ENCODE measurements around the gene RNF183. TPM values are rescaled to one million over a fixed set of nuclear protein-coding genes. Genes with fewer than 3 reads are reported as not detected.

RNF183 gene, protein sequence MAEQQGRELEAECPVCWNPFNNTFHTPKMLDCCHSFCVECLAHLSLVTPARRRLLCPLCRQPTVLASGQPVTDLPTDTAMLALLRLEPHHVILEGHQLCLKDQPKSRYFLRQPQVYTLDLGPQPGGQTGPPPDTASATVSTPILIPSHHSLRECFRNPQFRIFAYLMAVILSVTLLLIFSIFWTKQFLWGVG
- not detected for total RNA-seq

DNA sequence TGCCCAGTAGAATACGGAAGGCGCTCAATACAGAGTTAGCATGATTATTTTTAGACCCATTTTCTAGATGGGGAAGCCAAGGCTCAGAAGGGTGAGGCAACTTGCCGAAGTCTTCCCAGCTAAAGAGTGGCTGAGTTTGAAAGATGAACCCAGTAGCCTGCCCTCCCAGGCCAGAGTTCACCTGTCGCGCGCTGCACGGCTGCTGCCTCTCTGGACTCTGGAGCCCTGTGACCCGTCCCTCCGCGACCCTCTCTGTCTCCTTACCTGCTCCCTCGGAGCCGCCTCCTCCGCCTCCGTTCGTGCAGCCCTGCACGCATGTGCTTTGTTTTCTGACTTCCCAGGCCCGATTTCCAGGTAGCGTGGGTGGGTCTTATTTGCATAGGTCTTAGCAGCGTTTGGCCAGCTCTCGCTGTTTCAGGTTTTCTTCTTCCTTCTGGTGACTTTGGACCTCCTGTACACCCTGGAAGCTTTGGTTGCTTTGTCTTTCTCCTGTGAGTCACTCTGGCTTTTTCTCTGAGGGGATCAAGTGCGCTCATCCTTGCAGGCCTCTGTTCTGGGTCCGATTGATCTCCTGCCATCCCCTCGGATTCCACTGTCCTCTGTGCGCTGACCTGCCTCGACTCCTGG is at the start of gene RNF183:
TSS of gene RNF183 (minus strand) at position 585 of the 627 bp plus-strand sequence. CDS start 5,192 bp downstream, outside the sequence.
- Mint-ChIP-seq H3K9me3 (no peaks in the 10 kb centered on the region), H3K4me1 (ENCODE audit: low read depth) (no peaks in the 10 kb centered on the region), H3K27ac (no peak within 1 kb of the TSS), H3K27me3 (ENCODE audit: low read depth) (no peaks in the 10 kb centered on the region), H3K4me3 (no peak within 1 kb of the TSS), H3K36me3 (ENCODE audit: low read depth) (no peaks in the 10 kb centered on the region)
- CTCF ChIA-PET = no interaction called here
- DNase-seq = no peak
- intact Hi-C loops (cut with micrococcal nuclease) = no loop called here

DNA sequence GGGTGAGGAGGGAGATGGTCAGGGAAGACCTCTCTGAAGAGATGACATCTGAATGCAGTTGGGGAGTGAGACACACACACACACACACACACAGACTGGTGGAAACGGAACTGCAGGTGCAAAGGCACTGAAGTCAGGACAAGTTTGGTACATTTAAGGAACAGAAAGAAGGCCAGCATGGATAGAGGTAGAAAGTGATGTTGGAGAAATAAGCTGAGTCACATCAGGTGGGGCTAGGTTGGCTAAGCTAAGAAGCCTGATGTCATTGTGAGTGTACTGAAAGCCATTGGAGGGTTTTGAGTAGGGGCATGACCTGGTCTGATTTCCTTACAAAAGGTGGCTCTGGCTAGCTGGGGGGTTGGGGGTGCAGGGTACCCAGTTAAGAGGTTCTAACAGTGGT is 49.2 kb upstream of the RNF183 start:
- Mint-ChIP-seq H3K4me3 (no peak overlapping the region), H3K9me3 (no peaks in the 10 kb centered on the region), H3K36me3 (ENCODE audit: low read depth) (no peaks in the 10 kb centered on the region), H3K27me3 (ENCODE audit: low read depth) (peaks cover 29% of the 10 kb centered on the region), H3K27ac (no peak overlapping the region), H3K4me1 (ENCODE audit: low read depth) (peaks cover 40% of the 10 kb centered on the region)
- DNase-seq = no peak
- intact Hi-C loops (cut with micrococcal nuclease) = no loop called here
- CTCF ChIA-PET = no interaction called here

DNA sequence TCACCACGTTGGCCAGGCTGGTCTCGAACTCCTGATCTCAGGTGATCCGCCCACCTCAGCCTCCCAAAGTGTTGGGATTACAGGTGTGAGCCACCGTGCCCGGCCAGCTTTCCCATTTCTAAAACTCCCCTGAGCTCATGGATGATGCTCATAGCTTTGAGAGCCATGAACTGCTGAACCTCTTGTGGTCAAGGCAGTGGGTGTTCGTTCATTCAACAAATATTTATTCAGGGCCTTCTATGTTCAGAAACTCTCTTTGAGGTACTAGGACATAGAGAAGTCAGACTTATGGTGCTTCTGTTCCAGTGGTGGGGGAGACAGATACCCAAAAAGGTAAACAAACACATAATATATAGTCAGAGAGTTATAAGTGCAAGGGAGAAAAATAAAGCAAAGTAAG is 48.8 kb upstream of the RNF183 start:
- H3K27ac Mint-ChIP-seq = no peak overlapping the region
- CTCF ChIA-PET = interaction anchor here (1.0 kb wide), 1 partner anchor 42 kb away, joined by 5 read pairs; no protein-coding TSS in a partner anchor
- H3K36me3 Mint-ChIP-seq (ENCODE audit: low read depth) = no peaks in the 10 kb centered on the region

DNA sequence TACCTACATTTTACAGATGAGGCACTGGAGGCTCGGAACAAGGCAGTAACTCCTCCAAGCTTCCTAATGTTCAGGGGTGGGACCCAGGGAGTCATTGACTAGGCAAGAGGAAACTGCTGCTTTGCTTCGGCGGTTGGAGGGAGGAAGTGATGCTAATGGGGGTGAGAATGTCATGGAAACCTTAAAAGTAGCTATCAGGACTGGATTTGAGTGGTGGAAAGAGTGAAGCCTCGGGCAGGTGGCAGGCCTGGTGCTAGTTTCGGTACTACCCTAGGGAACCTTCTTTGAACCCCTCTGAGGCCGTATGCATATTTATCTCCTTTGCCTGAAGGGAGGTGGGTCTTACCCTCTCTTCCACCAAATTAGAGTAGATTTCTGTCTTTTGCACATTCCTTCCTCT is 47.8 kb upstream of the RNF183 start:
- intact Hi-C loops (cut with micrococcal nuclease) = loop anchor here (1.0 to 2.0 kb wide), 4 partner anchors 25 to 166 kb away; partner anchors contain the start of genes ALAD, CDC26, HDHD3 and PRPF4
- Mint-ChIP-seq H3K4me3 (peak overlapping the region; percentile 87), H3K36me3 (ENCODE audit: low read depth) (no peaks in the 10 kb centered on the region), H3K9me3 (no peaks in the 10 kb centered on the region), H3K4me1 (ENCODE audit: low read depth) (peaks cover 50% of the 10 kb centered on the region), H3K27me3 (ENCODE audit: low read depth) (peaks cover 26% of the 10 kb centered on the region), H3K27ac (peak overlapping the region; percentile 84)
- peak; percentile 68 for DNase-seq
- CTCF ChIA-PET = interaction anchor here (0.9 to 1.9 kb wide), 7 partner anchors 9 to 76 kb away, joined by 3 to 8 read pairs (median 3); partner anchors contain the start of genes CDC26, PRPF4 and WDR31

More for the DNA sequence above, 48.8 kb upstream of the RNF183 start:
- DNase-seq = no peak
- Mint-ChIP-seq H3K4me3 (no peak overlapping the region), H3K27me3 (ENCODE audit: low read depth) (peaks cover 29% of the 10 kb centered on the region), H3K4me1 (ENCODE audit: low read depth) (peaks cover 43% of the 10 kb centered on the region), H3K9me3 (no peaks in the 10 kb centered on the region)
- intact Hi-C loops (cut with micrococcal nuclease) = no loop called here

DNA sequence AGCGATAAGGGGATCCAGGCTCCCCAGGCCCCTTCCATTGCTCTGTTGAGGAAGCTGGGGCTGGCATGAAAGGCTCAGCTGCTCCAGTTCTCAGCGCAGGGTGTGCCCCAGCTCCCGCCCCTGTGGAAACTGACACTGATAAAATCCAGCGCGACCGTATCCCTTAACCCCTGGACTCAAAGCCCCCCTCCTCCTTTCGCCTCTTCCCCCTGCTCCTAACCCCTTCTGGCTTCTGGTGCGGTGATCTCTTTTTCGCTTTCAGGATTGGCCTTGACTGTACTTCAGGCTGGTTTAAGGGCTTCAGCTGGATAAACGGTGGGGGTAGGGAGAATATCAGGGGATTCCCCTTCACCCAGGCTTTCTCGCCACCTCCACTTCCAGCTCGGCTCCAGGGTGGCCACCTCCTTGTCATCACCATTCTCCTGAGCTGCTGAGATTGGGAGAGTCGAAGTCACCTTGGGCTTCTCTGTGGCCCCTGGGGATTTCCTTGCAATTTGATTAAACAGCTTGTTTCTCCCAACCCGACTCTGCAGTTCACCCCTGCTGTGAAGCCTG is 47.0 kb upstream of the RNF183 start:
- intact Hi-C loops (cut with micrococcal nuclease) = loop anchor here (2.0 kb wide), 3 partner anchors 51 to 167 kb away; partner anchors contain the start of genes ALAD, CDC26 and PRPF4
- Mint-ChIP-seq H3K27me3 (ENCODE audit: low read depth) (peaks cover 26% of the 10 kb centered on the region), H3K36me3 (ENCODE audit: low read depth) (no peaks in the 10 kb centered on the region), H3K9me3 (no peaks in the 10 kb centered on the region), H3K4me3 (peak overlapping the region; percentile 87), H3K4me1 (ENCODE audit: low read depth) (peaks cover 58% of the 10 kb centered on the region), H3K27ac (peak overlapping the region; percentile 84)
- peak; percentile 62 for DNase-seq
- CTCF ChIA-PET = interaction anchor here (0.9 to 1.9 kb wide), 8 partner anchors 8 to 77 kb away, joined by 3 to 8 read pairs (median 3); partner anchors contain the start of genes CDC26, PRPF4 and WDR31

DNA sequence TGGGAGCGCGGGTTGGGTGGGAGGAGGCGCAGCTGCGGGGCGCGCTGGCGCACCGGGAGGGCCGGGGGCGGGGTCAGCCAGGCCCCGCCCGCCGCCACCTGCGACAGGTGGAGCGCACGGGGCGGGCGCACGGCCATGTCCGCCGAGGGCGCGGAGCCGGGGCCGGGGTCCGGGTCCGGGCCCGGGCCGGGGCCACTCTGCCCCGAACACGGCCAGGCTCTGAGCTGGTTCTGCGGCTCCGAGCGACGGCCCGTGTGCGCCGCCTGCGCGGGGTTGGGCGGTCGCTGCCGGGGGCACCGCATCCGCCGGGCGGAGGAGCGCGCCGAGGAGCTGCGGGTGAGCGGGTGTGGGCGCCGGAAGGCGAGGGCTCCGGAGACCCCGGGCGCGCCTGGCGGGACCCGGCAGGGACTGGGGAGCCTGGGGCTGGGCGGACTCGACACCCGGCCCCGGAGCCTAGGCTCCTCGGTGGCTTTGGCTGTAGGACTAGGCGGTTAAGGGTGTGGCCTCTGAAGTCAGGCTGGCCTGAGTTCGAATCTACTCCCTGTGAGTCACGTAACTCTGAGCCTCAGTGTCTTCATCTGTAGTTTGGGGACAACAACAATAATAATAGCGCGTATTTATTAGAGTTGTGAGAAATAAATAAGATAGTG is 46.4 kb upstream of the RNF183 start, which contains the start of gene BSPRY:
TSS of gene BSPRY (plus strand) at position 97 of the 650 bp plus-strand sequence. CDS start at position 136, 39 bp downstream.
- no peaks in the 10 kb centered on the region for H3K9me3 Mint-ChIP-seq
- intact Hi-C loops (cut with micrococcal nuclease) = loop anchor here (1.0 to 2.0 kb wide), 4 partner anchors 51 to 232 kb away; partner anchors contain the start of genes ALAD, CDC26 and PRPF4
- peaks cover 61% of the 10 kb centered on the region for H3K4me1 Mint-ChIP-seq (ENCODE audit: low read depth)
- H3K4me3 Mint-ChIP-seq = peak within 1 kb of the TSS; percentile 87
- CTCF ChIA-PET = interaction anchor here (1.0 to 1.9 kb wide), 6 partner anchors 9 to 77 kb away, joined by 3 to 8 read pairs (median 4); partner anchors contain the start of genes CDC26, PRPF4 and WDR31
- peak; percentile 42 for DNase-seq
- H3K27ac Mint-ChIP-seq = peak within 1 kb of the TSS; percentile 84
- H3K27me3 Mint-ChIP-seq (ENCODE audit: low read depth) = peaks cover 26% of the 10 kb centered on the region
- no peaks in the 10 kb centered on the region for H3K36me3 Mint-ChIP-seq (ENCODE audit: low read depth)

DNA sequence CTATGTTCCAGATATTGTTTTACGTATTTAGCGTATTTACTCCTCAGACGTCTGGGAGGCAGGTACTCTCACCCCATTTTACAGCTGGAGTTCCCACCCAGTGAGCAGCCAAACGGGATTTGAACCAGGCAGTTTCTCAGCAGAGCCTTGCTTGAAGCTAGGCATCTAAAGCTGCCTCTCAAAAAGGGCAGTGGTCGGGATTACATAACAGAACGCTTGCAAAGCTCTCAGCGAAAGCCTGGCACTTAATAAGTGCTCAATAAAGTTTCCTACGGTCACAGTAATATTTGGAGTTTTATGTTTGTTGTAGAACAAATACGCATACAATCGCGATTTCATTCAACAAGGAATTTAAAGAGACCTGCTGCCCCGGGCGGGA is 45.9 kb upstream of the RNF183 start:
- H3K27me3 Mint-ChIP-seq (ENCODE audit: low read depth) = peaks cover 26% of the 10 kb centered on the region
- no peaks in the 10 kb centered on the region for H3K9me3 Mint-ChIP-seq
- H3K36me3 Mint-ChIP-seq (ENCODE audit: low read depth) = no peaks in the 10 kb centered on the region
- H3K4me1 Mint-ChIP-seq (ENCODE audit: low read depth) = peaks cover 61% of the 10 kb centered on the region
- CTCF ChIA-PET = interaction anchor here (0.8 to 1.7 kb wide), 5 partner anchors 17 to 76 kb away, joined by 3 to 5 read pairs (median 3); no protein-coding TSS in a partner anchor
- H3K27ac Mint-ChIP-seq = no peak overlapping the region
- no peak for DNase-seq
- H3K4me3 Mint-ChIP-seq = peak overlapping the region; percentile 73
- intact Hi-C loops (cut with micrococcal nuclease) = loop anchor here (1.0 kb wide), 1 partner anchor 232 kb away; no protein-coding TSS in a partner anchor

DNA sequence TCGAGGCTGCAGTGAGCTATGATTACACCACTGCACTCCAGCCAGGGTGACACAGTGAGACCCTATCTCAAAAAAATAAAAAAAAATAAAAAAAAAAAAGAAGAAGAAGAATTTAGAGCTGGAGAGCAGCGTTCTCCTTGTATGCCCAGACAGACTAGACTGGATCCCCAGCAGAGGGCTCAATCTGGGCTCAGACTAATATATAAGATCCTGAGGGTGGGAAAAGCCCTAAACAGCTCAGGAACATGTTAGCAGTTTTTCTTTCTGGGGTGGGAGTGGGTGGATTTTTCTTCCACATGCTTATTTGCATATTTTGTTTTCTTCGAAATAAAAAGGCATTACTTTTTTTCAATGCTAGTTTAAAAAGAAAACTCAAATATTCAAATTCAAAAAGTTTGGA is 45.3 kb upstream of the RNF183 start:
- intact Hi-C loops (cut with micrococcal nuclease) = loop anchor here (1.0 kb wide), 2 partner anchors 8 to 62 kb away; partner anchors contain the start of genes C9orf43, POLE3 and WDR31
- Mint-ChIP-seq H3K4me1 (ENCODE audit: low read depth) (peaks cover 64% of the 10 kb centered on the region), H3K27ac (no peak overlapping the region), H3K4me3 (peak overlapping the region; percentile 22), H3K27me3 (ENCODE audit: low read depth) (peaks cover 22% of the 10 kb centered on the region), H3K36me3 (ENCODE audit: low read depth) (no peaks in the 10 kb centered on the region), H3K9me3 (no peaks in the 10 kb centered on the region)
- CTCF ChIA-PET = interaction anchor here (0.7 to 1.3 kb wide), 5 partner anchors 38 to 230 kb away, joined by 3 to 5 read pairs (median 3); no protein-coding TSS in a partner anchor
- DNase-seq = no peak

DNA sequence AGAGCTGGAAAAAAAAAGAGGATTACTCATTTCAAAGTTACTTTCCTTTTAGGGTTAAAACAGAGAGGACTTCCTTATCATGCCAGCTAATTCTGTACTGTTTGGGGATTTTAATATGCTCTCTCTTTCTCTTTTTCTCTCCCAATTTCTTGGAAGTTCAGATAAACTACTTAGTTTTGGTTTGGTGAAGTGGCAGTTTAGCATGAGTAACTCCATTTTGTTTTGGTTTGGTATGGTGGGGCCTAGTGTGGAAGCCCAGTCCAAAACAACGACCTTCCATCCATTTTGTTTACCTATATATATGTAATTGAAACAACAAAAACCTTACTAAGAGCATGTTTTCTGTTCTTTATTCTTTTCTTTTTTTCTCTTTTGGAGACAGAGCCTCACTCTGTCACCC is 42.5 kb upstream of the RNF183 start:
- peaks cover 62% of the 10 kb centered on the region for H3K4me1 Mint-ChIP-seq (ENCODE audit: low read depth)
- CTCF ChIA-PET = interaction anchor here (1.2 kb wide), 1 partner anchor 56 kb away, joined by 5 read pairs; the partner anchor contains the start of gene ALAD
- no peaks in the 10 kb centered on the region for H3K9me3 Mint-ChIP-seq
- peaks cover 5% of the 10 kb centered on the region for H3K27me3 Mint-ChIP-seq (ENCODE audit: low read depth)
- no peak overlapping the region for H3K4me3 Mint-ChIP-seq
- peak overlapping the region; percentile 73 for H3K27ac Mint-ChIP-seq
- H3K36me3 Mint-ChIP-seq (ENCODE audit: low read depth) = no peaks in the 10 kb centered on the region
- no peak for DNase-seq
- intact Hi-C loops (cut with micrococcal nuclease) = no loop called here

DNA sequence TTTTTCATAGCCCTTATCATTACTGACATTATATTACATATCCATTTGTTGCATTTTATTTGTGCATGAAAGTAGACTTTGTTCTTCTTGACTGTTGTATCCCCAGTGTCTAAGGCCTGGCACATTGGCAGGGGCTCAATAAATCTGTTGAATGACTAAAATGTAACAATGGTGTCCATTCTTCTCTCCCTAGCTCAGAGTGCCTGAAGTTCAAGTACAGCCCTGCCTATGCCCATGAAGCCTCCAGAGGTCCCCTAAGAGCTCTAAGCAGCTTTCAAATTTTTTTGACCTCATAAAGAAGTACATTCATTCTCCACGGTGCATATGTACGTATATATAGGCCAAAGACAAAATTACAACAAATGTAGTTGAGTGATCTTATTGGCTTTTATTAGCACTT is 42.0 kb upstream of the RNF183 start:
- peak overlapping the region; percentile 73 for H3K27ac Mint-ChIP-seq
- intact Hi-C loops (cut with micrococcal nuclease) = no loop called here
- H3K36me3 Mint-ChIP-seq (ENCODE audit: low read depth) = no peaks in the 10 kb centered on the region
- H3K4me3 Mint-ChIP-seq = no peak overlapping the region
- peaks cover 62% of the 10 kb centered on the region for H3K4me1 Mint-ChIP-seq (ENCODE audit: low read depth)
- peaks cover under 1% of the 10 kb centered on the region for H3K27me3 Mint-ChIP-seq (ENCODE audit: low read depth)
- DNase-seq = no peak
- CTCF ChIA-PET = interaction anchor here (1.2 kb wide), 1 partner anchor 56 kb away, joined by 5 read pairs; the partner anchor contains the start of gene ALAD
- no peaks in the 10 kb centered on the region for H3K9me3 Mint-ChIP-seq

DNA sequence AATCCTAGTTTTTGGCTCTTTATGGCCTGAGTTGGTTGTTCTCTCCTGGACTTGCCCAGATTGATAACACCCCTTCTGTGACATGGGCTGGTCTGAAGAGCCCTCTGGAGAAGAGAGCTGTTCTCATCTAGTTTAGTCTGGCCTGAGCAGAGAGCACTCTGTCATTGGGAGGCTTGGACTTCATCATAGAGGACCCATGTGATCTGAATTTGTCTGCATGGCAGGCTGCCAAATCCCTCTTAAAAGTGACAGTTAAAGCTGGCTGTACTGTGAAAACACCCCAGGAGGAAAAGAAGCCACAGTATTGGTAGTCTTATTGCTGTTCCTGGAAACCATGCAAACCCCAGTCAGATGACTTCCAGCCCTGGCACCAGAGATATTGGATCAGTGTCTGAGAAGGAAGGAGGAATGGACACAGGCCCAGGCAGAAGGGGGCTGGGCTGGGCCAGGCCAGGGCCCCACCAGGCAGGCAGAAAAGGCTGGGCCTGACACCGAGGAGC is 40.6 kb upstream of the RNF183 start:
- Mint-ChIP-seq H3K4me1 (ENCODE audit: low read depth) (peaks cover 62% of the 10 kb centered on the region), H3K9me3 (no peaks in the 10 kb centered on the region), H3K4me3 (no peak overlapping the region), H3K27ac (peak overlapping the region; percentile 50), H3K27me3 (ENCODE audit: low read depth) (peaks cover 4% of the 10 kb centered on the region), H3K36me3 (ENCODE audit: low read depth) (no peaks in the 10 kb centered on the region)
- DNase-seq = peak; percentile 48
- intact Hi-C loops (cut with micrococcal nuclease) = no loop called here
- CTCF ChIA-PET = no interaction called here

Data from activated naive CD4-positive, alpha-beta T cell treated with anti-CD3 and anti-CD28 coated beads for 36 hours (primary cell).